Gastroesophageal sphincter (tissue), 4 donors: ENCODE data around the gene MED27. TPM values are rescaled to one million over a fixed set of nuclear protein-coding genes. Genes with fewer than 3 reads are reported as not detected.

ENCODE experiments used
- ATAC-seq: fragments of 150-250 bp; one replicate; pipeline ENCODE4 v1.9.1; 2016; ENCODE audit warnings: mild to moderate bottlenecking, moderate library complexity
- H3K27ac ChIP-seq, 4 donors: fragments of 200-600 bp; sonication (generic) in 3 of 4; 1 replicate in 3 of 4; 2 replicates in 1 of 4; pipeline ENCODE4 v1.5.1; 2016 to 2019
- H3K27me3 ChIP-seq: fragments of 200-600 bp; sonication (generic); one replicate; pipeline ENCODE4 v1.5.1; 2019
- H3K36me3 ChIP-seq, 2 donors: fragments of 200-600 bp; sonication (generic); one replicate each; pipeline ENCODE4 v1.5.1; 2019; ENCODE audit warnings: control low read depth in 1 of 2
- H3K4me1 ChIP-seq, 3 donors: fragments of 200-600 bp; sonication (generic); 1 replicate in 2 of 3; 2 replicates in 1 of 3; pipeline ENCODE4 v1.5.1; 2016 to 2019; ENCODE audit warnings: control low read depth in 2 of 3
- H3K4me3 ChIP-seq, 2 donors: fragments of 200-600 bp; sonication (generic); one replicate each; pipeline ENCODE4 v1.5.1; 2019; ENCODE audit warnings: mild to moderate bottlenecking in 1 of 2, moderate library complexity in 1 of 2
- H3K9me3 ChIP-seq, 3 donors: fragments of 200-600 bp; sonication (generic); one replicate each; pipeline ENCODE4 v1.5.1; 2017 to 2019; ENCODE audit warnings: control low read depth in 2 of 3
- EP300 ChIP-seq: sonication (generic); formaldehyde crosslinking; IDR thresholded peaks from one replicate; pipeline ENCODE4 v1.6.1; 2017; ENCODE audit warnings: antibody characterized with exemption, mild to moderate bottlenecking
- POLR2A ChIP-seq, 2 donors: fragments of 450-650 bp; IDR thresholded peaks; one replicate each; pipeline ENCODE4 v1.6.1; 2017; ENCODE audit warnings: antibody characterized with exemption in 2 of 2, mild to moderate bottlenecking in 2 of 2, moderate library complexity in 1 of 2
- POLR2AphosphoS5 ChIP-seq: sonication (generic); formaldehyde crosslinking; IDR thresholded peaks from one replicate; pipeline ENCODE4 v1.6.1; 2017; ENCODE audit warnings: antibody characterized with exemption
- WGBS, 2 donors: methylation state at CpG; one replicate each; pipeline ENCODE4 v1.1.5; 2018; ENCODE audit warnings: low coverage in 1 of 2; 5-methylcytosine and 5-hydroxymethylcytosine counted together
- total RNA-seq, 4 donors: library from RNA; depleted of rRNA; stranded (reverse); fragments of >200 nt; gene quantifications; one replicate each; pipeline ENCODE4 v1.1.0, GENCODE V29; 2016
- TF ChIP-seq, protein P1 (sequence below), 4 experiments: fragments of 200-600 bp in 2 of 4; fragments of 450-650 bp in 2 of 4; sonication (generic) in 1 of 4; IDR thresholded peaks; one replicate each; pipeline ENCODE4 v1.5.1; 2017 to 2019; ENCODE audit warnings: antibody characterized with exemption in 4 of 4, mild to moderate bottlenecking in 2 of 4, moderate library complexity in 2 of 4

The MED27 gene
- total RNA-seq, 4 donors from 2014 or later = 13.2 to 21.0 (median 13.9) TPM

DNA sequence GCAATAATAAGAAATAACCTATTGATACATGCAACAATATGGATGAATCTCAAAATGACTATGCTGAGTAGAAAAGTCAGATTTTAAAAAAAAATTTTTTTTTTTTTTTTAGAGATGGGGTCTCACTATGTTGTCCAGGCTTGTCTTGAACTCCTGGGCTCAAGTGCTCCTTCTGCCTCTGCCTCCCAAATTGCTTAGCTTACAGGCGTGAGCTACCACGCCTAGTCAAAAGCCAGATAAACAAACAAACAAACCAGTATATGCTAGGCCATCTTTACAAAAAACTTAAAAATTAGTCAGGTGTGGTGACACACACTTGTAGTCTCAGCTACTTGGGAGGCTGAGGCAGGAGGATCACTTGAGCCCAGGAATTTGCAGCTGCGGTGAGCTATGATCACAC, 79.0 kb downstream of the MED27 start:
- peaks cover 0 to 9% of the 10 kb centered on the region in 2 donors for H3K36me3 ChIP-seq
- ATAC-seq = no peak
- TF ChIP-seq EP300 (no peak), POLR2AphosphoS5 (no peak), POLR2A (IDR thresholded peaks at IDR 0.05) (no peak)
- TF ChIP-seq, protein P1, sequence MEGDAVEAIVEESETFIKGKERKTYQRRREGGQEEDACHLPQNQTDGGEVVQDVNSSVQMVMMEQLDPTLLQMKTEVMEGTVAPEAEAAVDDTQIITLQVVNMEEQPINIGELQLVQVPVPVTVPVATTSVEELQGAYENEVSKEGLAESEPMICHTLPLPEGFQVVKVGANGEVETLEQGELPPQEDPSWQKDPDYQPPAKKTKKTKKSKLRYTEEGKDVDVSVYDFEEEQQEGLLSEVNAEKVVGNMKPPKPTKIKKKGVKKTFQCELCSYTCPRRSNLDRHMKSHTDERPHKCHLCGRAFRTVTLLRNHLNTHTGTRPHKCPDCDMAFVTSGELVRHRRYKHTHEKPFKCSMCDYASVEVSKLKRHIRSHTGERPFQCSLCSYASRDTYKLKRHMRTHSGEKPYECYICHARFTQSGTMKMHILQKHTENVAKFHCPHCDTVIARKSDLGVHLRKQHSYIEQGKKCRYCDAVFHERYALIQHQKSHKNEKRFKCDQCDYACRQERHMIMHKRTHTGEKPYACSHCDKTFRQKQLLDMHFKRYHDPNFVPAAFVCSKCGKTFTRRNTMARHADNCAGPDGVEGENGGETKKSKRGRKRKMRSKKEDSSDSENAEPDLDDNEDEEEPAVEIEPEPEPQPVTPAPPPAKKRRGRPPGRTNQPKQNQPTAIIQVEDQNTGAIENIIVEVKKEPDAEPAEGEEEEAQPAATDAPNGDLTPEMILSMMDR (IDR thresholded peaks at IDR 0.05) = no peak
- no peaks in the 10 kb centered on the region for H3K9me3 ChIP-seq
- no peak overlapping the region for H3K27ac ChIP-seq
- peaks cover 0 to 15% (median 0%) of the 10 kb centered on the region in 3 donors for H3K4me1 ChIP-seq
- 67 to 84% methylated on average over 1 to 3 of the region's 3 CpGs for WGBS, 2 donors
- H3K4me3 ChIP-seq = no peak overlapping the region
- no peaks in the 10 kb centered on the region for H3K27me3 ChIP-seq

DNA sequence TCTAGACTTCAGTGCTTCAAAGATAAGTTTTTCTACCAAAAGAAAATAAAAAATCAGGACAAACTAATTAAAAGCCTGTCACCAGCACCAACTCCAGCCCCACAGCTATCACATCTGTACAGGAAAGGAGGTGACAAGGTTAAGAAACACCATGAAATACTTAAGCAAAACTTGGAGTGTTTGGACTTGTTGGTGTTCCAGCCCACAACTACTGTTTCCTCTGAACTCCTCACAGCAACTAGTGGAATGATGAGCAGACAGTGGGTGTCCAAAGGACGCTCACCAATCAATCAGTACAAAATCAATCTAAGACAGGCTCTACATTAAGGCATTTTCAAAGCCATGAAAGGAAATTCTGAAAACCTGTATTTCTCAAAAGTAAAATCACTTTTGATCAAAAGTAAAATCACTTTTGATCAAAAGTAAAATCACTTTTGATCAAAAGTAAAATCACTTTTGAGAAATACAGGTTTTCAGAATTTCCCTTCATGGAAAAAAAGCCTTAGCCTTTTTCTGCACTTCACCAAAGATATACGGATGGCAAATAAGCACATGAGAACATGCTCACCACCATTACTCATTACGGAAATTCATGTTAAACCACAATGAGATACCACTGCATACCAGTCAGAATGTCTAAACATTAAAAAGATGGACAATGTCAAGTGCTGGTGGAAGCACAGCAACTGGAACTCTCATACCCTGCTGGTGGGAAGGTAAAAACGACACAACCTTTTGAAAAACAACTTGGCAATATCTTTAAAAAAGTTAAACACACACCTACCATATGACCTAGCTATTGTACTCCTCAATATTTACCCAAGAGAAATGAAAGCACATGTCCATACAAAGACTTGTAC, 79.7 kb downstream of the MED27 start:
- Histone ChIP-seq H3K4me3 (no peak overlapping the region), H3K27ac (no peak overlapping the region), H3K27me3 (no peaks in the 10 kb centered on the region), H3K36me3 (peaks cover 0 to 11% of the 10 kb centered on the region in 2 donors), H3K4me1 (peaks cover 0 to 15% (median 0%) of the 10 kb centered on the region in 3 donors), H3K9me3 (no peaks in the 10 kb centered on the region)
- ATAC-seq = no peak
- TF ChIP-seq, protein P1 (IDR thresholded peaks at IDR 0.05) = no peak
- TF ChIP-seq POLR2A (IDR thresholded peaks at IDR 0.05) (no peak), EP300 (no peak), POLR2AphosphoS5 (no peak)
- 93 to 94% methylated on average over 2 to 4 of the region's 4 CpGs for WGBS, 2 donors

DNA sequence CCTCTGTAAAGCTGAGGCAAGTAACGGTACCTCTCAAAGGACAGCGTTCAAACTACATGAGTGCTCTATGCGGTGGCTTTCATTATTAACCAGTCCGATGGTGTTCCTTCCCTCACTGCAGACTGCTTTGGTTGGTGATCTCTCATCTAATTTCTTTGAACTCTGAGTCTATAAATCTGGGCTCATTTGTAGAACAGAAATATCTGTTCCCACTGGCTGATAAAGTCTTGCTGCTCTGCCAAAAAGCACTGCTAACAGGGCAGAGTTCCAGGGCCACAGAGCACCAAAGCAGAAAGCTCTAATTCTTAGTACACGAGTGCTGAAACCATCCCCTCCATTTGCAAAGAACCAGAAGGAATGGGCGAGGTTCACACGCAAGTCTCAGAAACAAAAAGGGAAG, 81.9 kb downstream of the MED27 start:
- Histone ChIP-seq H3K36me3 (peaks cover 0 to 11% of the 10 kb centered on the region in 2 donors), H3K27ac (no peak overlapping the region), H3K27me3 (no peaks in the 10 kb centered on the region), H3K4me3 (no peak overlapping the region), H3K4me1 (peaks cover 0 to 15% (median 0%) of the 10 kb centered on the region in 3 donors), H3K9me3 (no peaks in the 10 kb centered on the region)
- WGBS, 2 donors = 43 to 69% methylated on average over 5 to 6 of the region's 7 CpGs
- ATAC-seq = no peak
- TF ChIP-seq EP300 = no peak
- TF ChIP-seq POLR2AphosphoS5 = no peak
- TF ChIP-seq, protein P1 (IDR thresholded peaks at IDR 0.05) = no peak
- TF ChIP-seq POLR2A (IDR thresholded peaks at IDR 0.05) = no peak

DNA sequence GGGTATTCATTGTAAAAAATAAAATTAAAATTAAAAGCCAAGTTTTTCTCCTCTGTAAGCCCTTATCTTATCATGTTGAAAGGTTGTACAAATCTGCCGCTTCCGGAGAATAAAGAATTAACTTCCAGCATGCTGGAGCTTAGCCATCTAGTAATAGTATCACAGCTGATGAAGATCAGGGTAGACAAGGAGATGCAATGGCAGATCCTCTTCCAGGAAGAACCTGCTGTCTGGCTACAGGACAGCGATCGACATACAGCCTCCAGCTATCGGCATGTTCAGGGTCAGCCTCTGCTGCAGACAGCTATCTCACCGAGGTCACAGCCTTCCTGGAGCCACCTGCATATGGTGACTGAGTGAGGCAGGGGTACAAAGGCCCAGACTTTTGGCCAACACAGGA, 82.6 kb downstream of the MED27 start:
- ATAC-seq = no peak

More for the DNA sequence above, 82.6 kb downstream of the MED27 start:
- Histone ChIP-seq H3K4me1 (peaks cover 0 to 15% (median 0%) of the 10 kb centered on the region in 3 donors), H3K9me3 (no peaks in the 10 kb centered on the region), H3K27me3 (no peaks in the 10 kb centered on the region), H3K27ac (no peak overlapping the region), H3K36me3 (peaks cover 0 to 11% of the 10 kb centered on the region in 2 donors), H3K4me3 (no peak overlapping the region)
- 82 to 93% methylated on average over 2 to 6 of the region's 6 CpGs for WGBS, 2 donors
- TF ChIP-seq POLR2A (IDR thresholded peaks at IDR 0.05) = no peak
- no peak for TF ChIP-seq EP300
- TF ChIP-seq, protein P1 (IDR thresholded peaks at IDR 0.05) = no peak
- no peak for TF ChIP-seq POLR2AphosphoS5
